GM21717 (cell line): ENCODE results near the gene LRRN3.

Experiments used
- ATAC-seq: cut with Tn5 transposase; IDR thresholded peaks from one replicate; pipeline ENCODE4 v1.9.1; 2021; ENCODE audit warnings: mild to moderate bottlenecking, moderate library complexity; ENCODE audit not compliant: unreplicated experiment

LRRN3 gene

GRCh38 chr7:111103678-111104274 lies 12.8 kb downstream of the LRRN3 start:
- peak; percentile 77 for ATAC-seq

GRCh38 chr7:111104710-111105109 lies 13.8 kb downstream of the LRRN3 start:
- peak; percentile 73 for ATAC-seq

GRCh38 chr7:111105269-111105668 lies 14.3 kb downstream of the LRRN3 start:
- ATAC-seq = no peak

- ATAC-seq = no peak
Measured at GRCh38 chr7:111107579-111107978, 16.7 kb downstream of the LRRN3 start.

GRCh38 chr7:111108000-111108399 lies 17.1 kb downstream of the LRRN3 start:
- ATAC-seq = no peak

GRCh38 chr7:111108496-111108895 lies 17.6 kb downstream of the LRRN3 start:
- no peak for ATAC-seq

GRCh38 chr7:111112439-111112838 lies 21.5 kb downstream of the LRRN3 start:
- ATAC-seq = no peak

- ATAC-seq = peak; percentile 82
Measured at GRCh38 chr7:111113263-111114017, 22.5 kb downstream of the LRRN3 start.

GRCh38 chr7:111115966-111116365 lies 25.0 kb downstream of the LRRN3 start:
- ATAC-seq = no peak

- no peak for ATAC-seq
Measured at GRCh38 chr7:111126987-111127386, 36.1 kb downstream of the LRRN3 start.

GRCh38 chr7:111129435-111129834 lies 38.5 kb downstream of the LRRN3 start:
- no peak for ATAC-seq

- ATAC-seq = no peak
Measured at GRCh38 chr7:111132833-111133232, 41.9 kb downstream of the LRRN3 start.

- peak; percentile 88 for ATAC-seq
Measured at GRCh38 chr7:111137296-111138192, 46.6 kb downstream of the LRRN3 start.

- peak; percentile 97 for ATAC-seq
Measured at GRCh38 chr7:111138193-111138569, 47.3 kb downstream of the LRRN3 start.

GRCh38 chr7:111138586-111138985 lies 47.7 kb downstream of the LRRN3 start:
- ATAC-seq = no peak

GRCh38 chr7:111140091-111140865 lies 49.4 kb downstream of the LRRN3 start:
- no peak for ATAC-seq

- no peak for ATAC-seq
Measured at GRCh38 chr7:111145472-111145871, 54.5 kb downstream of the LRRN3 start.

GRCh38 chr7:111146136-111146535 lies 55.2 kb downstream of the LRRN3 start:
- ATAC-seq = no peak

- ATAC-seq = no peak
Measured at GRCh38 chr7:111147708-111148533, 57.0 kb downstream of the LRRN3 start.

GRCh38 chr7:111150709-111151108 lies 59.8 kb downstream of the LRRN3 start:
- ATAC-seq = no peak
